Measurements from ENCODE around the gene ZBTB18. TPM values are rescaled to one million over a fixed set of nuclear protein-coding genes. Genes with fewer than 3 reads are reported as not detected.

The ZBTB18 gene
- total RNA-seq, 1 donor from 2014 or later, result 213 TPM

DNA sequence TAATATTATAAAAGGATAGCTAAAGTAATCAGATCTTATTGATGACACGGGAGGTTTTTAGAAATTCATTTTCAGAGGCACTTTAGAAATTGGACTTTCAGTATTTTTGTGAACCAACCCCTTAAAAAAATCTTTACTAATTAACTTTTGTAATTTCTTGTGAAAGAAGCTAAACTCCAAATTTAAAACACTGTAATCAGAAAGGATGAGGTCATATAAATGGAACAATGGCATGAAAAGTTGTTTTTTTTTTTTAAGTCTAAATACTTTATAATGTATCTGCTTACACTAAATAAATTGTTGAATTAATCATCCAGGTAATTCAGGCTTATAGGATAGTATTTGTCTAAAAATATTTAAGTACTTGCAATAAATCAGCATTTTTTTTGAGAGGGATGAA is 9.0 kb downstream of the ZBTB18 start:
- Mint-ChIP-seq H3K9me3 (ENCODE audit: unreplicated experiment) (peaks cover 5% of the 10 kb centered on the region), H3K4me1 (ENCODE audit: low read depth, unreplicated experiment) (peaks cover 10% of the 10 kb centered on the region), H3K27ac (ENCODE audit: unreplicated experiment) (no peak overlapping the region), H3K4me3 (ENCODE audit: unreplicated experiment) (no peak overlapping the region), H3K36me3 (ENCODE audit: unreplicated experiment) (no peaks in the 10 kb centered on the region), H3K27me3 (ENCODE audit: unreplicated experiment) (peaks cover 1% of the 10 kb centered on the region)
- no peak for TF ChIP-seq CTCF (IDR thresholded peaks at IDR 0.05; ENCODE audit: partially characterized antibody, unreplicated experiment)
- DNase-seq, result no peak

DNA sequence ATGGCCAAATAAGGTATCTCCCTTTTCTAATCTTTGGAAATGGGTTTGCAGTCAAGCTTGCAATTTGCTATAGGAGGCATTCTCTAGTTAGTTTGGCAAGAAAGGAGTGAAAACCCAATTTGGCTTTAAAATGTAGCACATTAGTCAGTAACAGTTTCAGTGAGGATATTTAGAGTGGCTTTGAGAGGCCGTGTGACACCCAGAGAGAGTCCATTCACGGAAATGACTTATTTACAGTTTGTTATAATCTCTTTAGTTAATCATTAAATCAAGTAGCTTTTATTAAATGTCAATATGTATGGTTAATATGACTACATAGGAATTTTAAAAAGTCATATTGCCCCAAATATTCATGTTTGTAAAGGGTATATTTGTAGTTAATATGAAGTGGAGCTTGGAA is 9.6 kb downstream of the ZBTB18 start:
- Mint-ChIP-seq H3K27ac (ENCODE audit: unreplicated experiment) (no peak overlapping the region), H3K27me3 (ENCODE audit: unreplicated experiment) (peaks cover 1% of the 10 kb centered on the region), H3K4me3 (ENCODE audit: unreplicated experiment) (no peak overlapping the region), H3K9me3 (ENCODE audit: unreplicated experiment) (peaks cover 5% of the 10 kb centered on the region), H3K4me1 (ENCODE audit: low read depth, unreplicated experiment) (peaks cover 10% of the 10 kb centered on the region), H3K36me3 (ENCODE audit: unreplicated experiment) (no peaks in the 10 kb centered on the region)
- DNase-seq, result no peak
- TF ChIP-seq CTCF (IDR thresholded peaks at IDR 0.05; ENCODE audit: partially characterized antibody, unreplicated experiment), result no peak

GRCh38 chr1:244062156-244062725 is 11.2 kb downstream of the ZBTB18 start:
- Mint-ChIP-seq H3K27me3 (ENCODE audit: unreplicated experiment) (peaks cover 1% of the 10 kb centered on the region), H3K27ac (ENCODE audit: unreplicated experiment) (no peak overlapping the region)

GRCh38 chr1:244063498-244063897 is 12.4 kb downstream of the ZBTB18 start:
- peaks cover 2% of the 10 kb centered on the region for H3K4me1 Mint-ChIP-seq (ENCODE audit: low read depth, unreplicated experiment)
- H3K27me3 Mint-ChIP-seq (ENCODE audit: unreplicated experiment), result peaks cover 1% of the 10 kb centered on the region
- no peak for DNase-seq
- no peak overlapping the region for H3K4me3 Mint-ChIP-seq (ENCODE audit: unreplicated experiment)
- no peaks in the 10 kb centered on the region for H3K36me3 Mint-ChIP-seq (ENCODE audit: unreplicated experiment)
- H3K9me3 Mint-ChIP-seq (ENCODE audit: unreplicated experiment), result no peaks in the 10 kb centered on the region
- H3K27ac Mint-ChIP-seq (ENCODE audit: unreplicated experiment), result no peak overlapping the region
- TF ChIP-seq CTCF (IDR thresholded peaks at IDR 0.05; ENCODE audit: partially characterized antibody, unreplicated experiment), result no peak

More at GRCh38 chr1:244062156-244062725, 11.2 kb downstream of the ZBTB18 start:
- no peaks in the 10 kb centered on the region for H3K36me3 Mint-ChIP-seq (ENCODE audit: unreplicated experiment)
- DNase-seq, result no peak
- H3K4me3 Mint-ChIP-seq (ENCODE audit: unreplicated experiment), result no peak overlapping the region
- peaks cover 8% of the 10 kb centered on the region for H3K4me1 Mint-ChIP-seq (ENCODE audit: low read depth, unreplicated experiment)
- TF ChIP-seq CTCF (IDR thresholded peaks at IDR 0.05; ENCODE audit: partially characterized antibody, unreplicated experiment), result no peak
- peaks cover 3% of the 10 kb centered on the region for H3K9me3 Mint-ChIP-seq (ENCODE audit: unreplicated experiment)

DNA sequence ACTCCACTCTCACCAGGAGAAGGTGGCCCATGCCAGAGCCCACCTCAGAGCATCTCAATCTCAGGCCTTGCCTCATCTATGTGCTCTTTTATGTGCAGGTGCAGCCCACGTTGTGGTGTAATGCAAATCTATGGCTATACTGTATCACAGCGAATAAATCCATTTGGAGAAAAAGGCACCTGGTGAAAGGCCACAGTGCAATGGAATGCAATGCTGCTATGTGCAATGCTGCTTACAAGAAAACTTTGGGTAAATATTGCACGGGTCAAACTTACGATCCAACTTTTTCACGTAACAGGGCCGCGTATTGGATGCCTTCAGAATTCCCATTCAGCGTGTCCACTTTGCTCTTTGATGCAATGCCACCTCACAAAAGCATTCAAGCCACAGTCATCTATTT is 13.5 kb downstream of the ZBTB18 start:
- H3K27ac Mint-ChIP-seq (ENCODE audit: unreplicated experiment), result no peak overlapping the region
- H3K4me1 Mint-ChIP-seq (ENCODE audit: low read depth, unreplicated experiment), result peaks cover 2% of the 10 kb centered on the region
- TF ChIP-seq CTCF (IDR thresholded peaks at IDR 0.05; ENCODE audit: partially characterized antibody, unreplicated experiment), result no peak
- H3K36me3 Mint-ChIP-seq (ENCODE audit: unreplicated experiment), result no peaks in the 10 kb centered on the region
- H3K27me3 Mint-ChIP-seq (ENCODE audit: unreplicated experiment), result peaks cover 1% of the 10 kb centered on the region
- H3K4me3 Mint-ChIP-seq (ENCODE audit: unreplicated experiment), result no peak overlapping the region
- DNase-seq, result no peak
- no peaks in the 10 kb centered on the region for H3K9me3 Mint-ChIP-seq (ENCODE audit: unreplicated experiment)

Data from glutamatergic neuron (in vitro differentiated cells).